ENCODE measurements around the gene CLMP.

- no peak for TF ChIP-seq POLR2AphosphoS5 (IDR thresholded peaks at IDR 0.05; ENCODE audit: low read depth, low read length)
- TF ChIP-seq POLR2A (IDR thresholded peaks at IDR 0.05; ENCODE audit: low read depth, low read length) = no peak
These were observed 160.5 kb downstream of the CLMP start for GRCh38 chr11:123034597-123034996.
